Measurements from ENCODE around the gene BFSP2. TPM values are rescaled to one million over a fixed set of nuclear protein-coding genes. Genes with fewer than 3 reads are reported as not detected.
"Not testable (repeated sequence)": the region's sequence is repeated elsewhere in the genome, so short reads cannot be mapped to it uniquely, and the experiment has no call there.

The BFSP2 gene
- total RNA-seq, 1 experiment from 2014 or later, result not detected

DNA sequence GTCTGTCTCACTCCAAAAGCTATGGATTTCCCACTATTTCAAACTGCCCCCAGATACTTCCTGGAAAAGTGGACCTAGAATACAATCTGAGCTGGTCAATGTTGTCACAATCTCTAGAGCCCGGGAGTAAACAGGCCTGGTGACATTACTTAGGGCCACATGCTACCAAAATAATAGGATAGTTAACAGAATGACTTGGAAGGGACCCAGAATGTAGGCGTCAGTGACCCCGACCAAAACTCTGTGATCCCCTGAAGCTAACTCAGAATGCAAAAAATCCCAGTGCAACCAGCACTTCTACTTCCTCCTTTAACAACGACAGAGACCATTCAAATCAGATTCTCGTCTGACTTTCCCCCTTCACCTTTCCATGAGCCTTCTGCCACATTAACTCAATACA lies 122.1 kb downstream of the BFSP2 start:
- Mint-ChIP-seq H3K27ac (ENCODE audit: low read depth, unreplicated experiment) (no peak overlapping the region), H3K4me1 (ENCODE audit: insufficient read depth, unreplicated experiment) (no peaks in the 10 kb centered on the region), H3K36me3 (ENCODE audit: insufficient read depth, unreplicated experiment) (no peaks in the 10 kb centered on the region), H3K4me3 (ENCODE audit: unreplicated experiment) (no peak overlapping the region), H3K27me3 (ENCODE audit: insufficient read depth, unreplicated experiment) (no peaks in the 10 kb centered on the region), H3K9me3 (ENCODE audit: unreplicated experiment) (no peaks in the 10 kb centered on the region)
- CTCF ChIA-PET, result interaction anchor here (0.9 kb wide), 1 partner anchor 14 kb away, joined by 3 read pairs; no protein-coding TSS in a partner anchor
- TF ChIP-seq, protein P1, sequence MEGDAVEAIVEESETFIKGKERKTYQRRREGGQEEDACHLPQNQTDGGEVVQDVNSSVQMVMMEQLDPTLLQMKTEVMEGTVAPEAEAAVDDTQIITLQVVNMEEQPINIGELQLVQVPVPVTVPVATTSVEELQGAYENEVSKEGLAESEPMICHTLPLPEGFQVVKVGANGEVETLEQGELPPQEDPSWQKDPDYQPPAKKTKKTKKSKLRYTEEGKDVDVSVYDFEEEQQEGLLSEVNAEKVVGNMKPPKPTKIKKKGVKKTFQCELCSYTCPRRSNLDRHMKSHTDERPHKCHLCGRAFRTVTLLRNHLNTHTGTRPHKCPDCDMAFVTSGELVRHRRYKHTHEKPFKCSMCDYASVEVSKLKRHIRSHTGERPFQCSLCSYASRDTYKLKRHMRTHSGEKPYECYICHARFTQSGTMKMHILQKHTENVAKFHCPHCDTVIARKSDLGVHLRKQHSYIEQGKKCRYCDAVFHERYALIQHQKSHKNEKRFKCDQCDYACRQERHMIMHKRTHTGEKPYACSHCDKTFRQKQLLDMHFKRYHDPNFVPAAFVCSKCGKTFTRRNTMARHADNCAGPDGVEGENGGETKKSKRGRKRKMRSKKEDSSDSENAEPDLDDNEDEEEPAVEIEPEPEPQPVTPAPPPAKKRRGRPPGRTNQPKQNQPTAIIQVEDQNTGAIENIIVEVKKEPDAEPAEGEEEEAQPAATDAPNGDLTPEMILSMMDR (IDR thresholded peaks at IDR 0.05; ENCODE audit: unreplicated experiment), result no peak
- intact Hi-C loops (cut with micrococcal nuclease), result no loop called here
- no peak for DNase-seq (ENCODE audit: unreplicated experiment)
- BruUV-seq (replicated peaks), result no TSS peak
- POLR2A ChIA-PET, result interaction anchor here (0.8 kb wide), 1 partner anchor 50 kb away, joined by 3 read pairs; no protein-coding TSS in a partner anchor

DNA sequence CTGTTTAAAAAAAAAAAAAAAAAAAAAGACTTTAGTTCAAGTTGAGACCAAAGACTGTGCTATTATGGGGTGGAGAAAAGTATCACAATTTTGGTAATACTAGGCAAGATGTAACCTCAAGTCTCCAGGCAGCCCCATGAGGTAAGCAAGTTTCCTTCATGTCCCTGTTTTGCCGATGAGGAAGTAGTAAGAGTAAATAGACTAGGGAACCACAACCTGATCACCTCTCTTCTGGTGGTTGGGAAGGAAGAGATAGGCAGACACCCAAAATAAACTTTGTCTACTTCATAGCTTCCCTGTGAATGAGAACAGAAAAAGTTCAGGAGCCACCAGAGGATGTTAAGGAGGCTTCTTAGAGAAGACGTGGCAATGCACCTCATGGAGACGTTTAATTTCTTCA lies 123.9 kb downstream of the BFSP2 start:
- BruUV-seq (replicated peaks); CTCF ChIA-PET: not testable (repeated sequence)

More for the DNA sequence above, 123.9 kb downstream of the BFSP2 start:
- H3K9me3 Mint-ChIP-seq (ENCODE audit: unreplicated experiment); DNase-seq (ENCODE audit: unreplicated experiment); POLR2A ChIA-PET; H3K27me3 Mint-ChIP-seq (ENCODE audit: insufficient read depth, unreplicated experiment); H3K27ac Mint-ChIP-seq (ENCODE audit: low read depth, unreplicated experiment); H3K4me3 Mint-ChIP-seq (ENCODE audit: unreplicated experiment); H3K4me1 Mint-ChIP-seq (ENCODE audit: insufficient read depth, unreplicated experiment); H3K36me3 Mint-ChIP-seq (ENCODE audit: insufficient read depth, unreplicated experiment); intact Hi-C loops (cut with micrococcal nuclease): not testable (repeated sequence)

Other genes starting within 250 kb of the BFSP2 start
- gene CDV3, start 173.6 kb downstream of the BFSP2 start, total RNA-seq (2022), result 278 and 309 TPM in 2 replicates

Measured in MCF 10A (cell line).